Right lobe of liver (tissue), 6 donors: ENCODE data around the gene ZFP64. TPM values are rescaled to one million over a fixed set of nuclear protein-coding genes. Genes with fewer than 3 reads are reported as not detected.

Experiments used
- ATAC-seq, 4 donors: fragments of 200-7000 bp; cut with Tn5 transposase; one replicate each; pipeline ENCODE4 v1.9.1; 2020; ENCODE audit warnings: mild to moderate bottlenecking in 4 of 4, moderate library complexity in 4 of 4
- DNase-seq, 3 donors: peaks; one replicate each; pipeline ENCODE4 v3.0.0-alpha.2; 2020
- H3K27ac ChIP-seq, 3 donors: fragments of 200-600 bp; one replicate each; pipeline ENCODE4 v1.8.0; 2022
- H3K27me3 ChIP-seq, 2 donors: fragments of 200-600 bp; one replicate each; pipeline ENCODE4 v1.8.0; 2022
- H3K36me3 ChIP-seq, 4 donors: fragments of 200-600 bp; sonication (generic) in 1 of 4; one replicate each; pipeline versions ENCODE4 v1.5.1 to v1.8.0; 2017 to 2022; ENCODE audit warnings: control low read depth in 1 of 4
- H3K4me1 ChIP-seq, 4 donors: fragments of 200-600 bp; sonication (generic) in 1 of 4; one replicate each; pipeline versions ENCODE4 v1.5.1 to v1.8.0; 2017 to 2022; ENCODE audit warnings: control low read depth in 1 of 4
- H3K4me3 ChIP-seq, 3 donors: fragments of 200-600 bp; one replicate each; pipeline ENCODE4 v1.8.0; 2022
- H3K9me3 ChIP-seq, 4 donors: fragments of 200-600 bp; sonication (generic) in 1 of 4; one replicate each; pipeline versions ENCODE4 v1.5.1 to v1.8.0; 2017 to 2022; ENCODE audit warnings: control low read depth in 1 of 4
- CTCF ChIP-seq, 4 donors: fragments of 200-600 bp in 3 of 4; fragments of 450-650 bp in 1 of 4; IDR thresholded peaks; one replicate each; pipeline versions ENCODE4 v1.5.1 to v1.8.0; 2016 to 2022; ENCODE audit warnings: antibody characterized with exemption in 4 of 4, mild to moderate bottlenecking in 2 of 4
- POLR2A ChIP-seq: fragments of 450-650 bp; IDR thresholded peaks from one replicate; pipeline ENCODE4 v1.6.1; 2017; ENCODE audit warnings: antibody characterized with exemption, mild to moderate bottlenecking
- WGBS: methylation state at CpG from one replicate; pipeline ENCODE4 v1.1.6; 2018; ENCODE audit warnings: low coverage, low lambda C conversion rate; ENCODE audit not compliant: insufficient coverage; ENCODE audit errors: missing lambda C conversion rate; 5-methylcytosine and 5-hydroxymethylcytosine counted together
- intact Hi-C, 2 donors: fragments of 100-400 bp; cut with DNase I; formaldehyde crosslinking; loops; one replicate each; pipeline versions ENCODE4 v1.11.2 to v1.14.1; 2022
- total RNA-seq, 6 experiments: library from RNA; depleted of rRNA in 2 of 6; stranded (reverse); fragments of >200 nt in 2 of 6; fragmentation: NEBNext Ultra II Directional in 3 of 6; extraction: Animal tissue kit (Norgen Biotek cat#: 25700) in 3 of 6; gene quantifications; one replicate each; pipeline versions ENCODE4 v1.1.0 to v1.2.4, GENCODE V29; 2016 to 2023
- donor health status: DM: no; HTN: yes; CAD: no.
- donor health status: DM: no; HTN: no; CAD: no.
- donor health status: DM: no; HTN: no; CAD: no.
- donor health status: DM: no; HTN: yes; CAD: no.
- donor health status: DM: no; HTN: yes; CAD: no.

The ZFP64 gene
- total RNA-seq, 6 experiments from 2014 or later = 6.0 to 11.6 (median 7.2) TPM

- Histone ChIP-seq H3K36me3 (no peaks in the 10 kb centered on the region), H3K9me3 (peaks cover 0 to 12% (median 0%) of the 10 kb centered on the region in 4 donors), H3K4me1 (no peaks in the 10 kb centered on the region), H3K27me3 (no peaks in the 10 kb centered on the region), H3K27ac (no peak overlapping the region), H3K4me3 (no peak overlapping the region)
- DNase-seq (no peak), ATAC-seq (no peak)
- WGBS = 64% methylated on average over 2 of the region's 2 CpGs
- intact Hi-C loops = no loop called here
- no peak for TF ChIP-seq POLR2A
- TF ChIP-seq CTCF (IDR thresholded peaks at IDR 0.05) = no peak
These were observed 26.3 kb upstream of the ZFP64 start for GRCh38 chr20:52217689-52218395.

DNA sequence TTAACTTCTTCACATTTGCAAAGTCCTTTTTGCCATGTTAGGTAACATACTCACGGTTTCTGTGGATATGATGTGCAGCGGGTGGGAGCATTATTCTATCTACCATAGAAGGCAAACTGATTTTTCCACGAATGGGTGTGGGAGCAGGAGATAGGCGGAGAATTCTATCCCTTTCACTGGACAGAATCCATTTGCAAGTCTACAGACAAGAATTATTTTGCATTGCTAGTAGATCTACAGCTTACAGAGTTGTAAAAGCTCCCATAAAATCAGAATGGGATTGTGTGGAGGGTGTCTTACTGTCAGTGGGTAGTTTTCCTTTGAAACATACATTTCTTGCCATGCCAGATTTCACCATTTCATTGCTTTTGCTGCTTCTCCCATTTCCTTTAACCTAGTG is 22.4 kb upstream of the ZFP64 start:
- TF ChIP-seq CTCF (IDR thresholded peaks at IDR 0.05) = no peak
- TF ChIP-seq POLR2A = no peak
- no peaks in the 10 kb centered on the region for H3K36me3 ChIP-seq
- no peak overlapping the region for H3K27ac ChIP-seq
- WGBS = 81% methylated on average over 4 of the region's 4 CpGs
- no peaks in the 10 kb centered on the region for H3K27me3 ChIP-seq
- H3K4me1 ChIP-seq = no peaks in the 10 kb centered on the region
- no peaks in the 10 kb centered on the region for H3K9me3 ChIP-seq
- DNase-seq (no peak), ATAC-seq (no peak)
- intact Hi-C loops = no loop called here
- no peak overlapping the region for H3K4me3 ChIP-seq

- H3K27ac ChIP-seq = no peak overlapping the region
- H3K27me3 ChIP-seq = no peaks in the 10 kb centered on the region
- ATAC-seq (no peak), DNase-seq (no peak)
- 62% methylated on average over 2 of the region's 2 CpGs for WGBS
- no peak overlapping the region for H3K4me3 ChIP-seq
- H3K4me1 ChIP-seq = no peaks in the 10 kb centered on the region
- H3K9me3 ChIP-seq = no peaks in the 10 kb centered on the region
- no peaks in the 10 kb centered on the region for H3K36me3 ChIP-seq
- intact Hi-C loops = no loop called here
- TF ChIP-seq POLR2A = no peak
- no peak for TF ChIP-seq CTCF (IDR thresholded peaks at IDR 0.05)
These were observed 21.4 kb upstream of the ZFP64 start for GRCh38 chr20:52212943-52213342.

- no peak for ATAC-seq
- 92% methylated on average over 23 of the region's 39 CpGs for WGBS
These were observed 18.7 kb upstream of the ZFP64 start for GRCh38 chr20:52210037-52210990.

More at GRCh38 chr20:52210037-52210990, 18.7 kb upstream of the ZFP64 start:
- Histone ChIP-seq H3K27ac (no peak overlapping the region), H3K4me1 (peaks cover 0 to 7% (median 0%) of the 10 kb centered on the region in 4 donors), H3K4me3 (no peak overlapping the region), H3K36me3 (no peaks in the 10 kb centered on the region), H3K9me3 (no peaks in the 10 kb centered on the region), H3K27me3 (no peaks in the 10 kb centered on the region)
- DNase-seq = no peak
- no peak for TF ChIP-seq POLR2A
- TF ChIP-seq CTCF (IDR thresholded peaks at IDR 0.05) = no peak
- intact Hi-C loops = no loop called here
